ENCODE measurements around the gene MANBA. TPM values are rescaled to one million over a fixed set of nuclear protein-coding genes. Genes with fewer than 3 reads are reported as not detected.

Gene MANBA
- total RNA-seq, 1 donor from 2014 or later = 38.3 TPM

DNA sequence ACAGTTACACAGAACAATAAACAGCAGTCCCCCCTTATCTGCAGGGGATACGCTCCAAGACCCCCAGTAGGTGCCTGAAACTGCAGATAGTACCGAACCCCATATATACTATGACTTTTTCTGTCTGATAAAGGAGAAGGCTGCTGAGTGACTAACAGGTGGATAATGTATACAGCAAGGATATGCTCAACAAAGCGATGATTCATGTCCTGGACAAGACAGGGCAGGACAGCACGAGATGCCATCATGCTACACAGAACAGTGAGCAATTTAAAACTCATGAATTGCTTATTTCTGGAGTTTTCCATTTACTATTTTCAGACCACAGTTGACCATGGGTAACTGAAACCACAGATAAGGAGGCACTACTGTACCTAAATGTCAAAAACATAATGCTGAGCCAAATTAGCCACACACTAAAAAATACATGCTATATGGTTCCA lies 76.1 kb downstream of the MANBA start:
- no peaks in the 10 kb centered on the region for H3K27me3 Mint-ChIP-seq (ENCODE audit: low read depth, unreplicated experiment)
- no peak overlapping the region for H3K4me3 ChIP-seq (ENCODE audit: insufficient read depth, low read depth, low read length)
- peak; percentile 29 for DNase-seq (ENCODE audit: low read depth)
- H3K79me2 ChIP-seq (ENCODE audit: insufficient read depth, low read length) = no peaks in the 10 kb centered on the region
- H3K9ac ChIP-seq (ENCODE audit: low read length) = no peak overlapping the region
- H3K27ac Mint-ChIP-seq (ENCODE audit: unreplicated experiment) = no peak overlapping the region
- H3K9me3 ChIP-seq (ENCODE audit: insufficient read depth, low read depth, low read length) = no peaks in the 10 kb centered on the region
- peaks cover 2% of the 10 kb centered on the region for H3K9me3 Mint-ChIP-seq (ENCODE audit: unreplicated experiment)
- H3K4me2 ChIP-seq (ENCODE audit: low read length) = no peak overlapping the region
- peaks cover 19% of the 10 kb centered on the region for H3K4me1 ChIP-seq (ENCODE audit: insufficient read depth, low read length)
- H2AFZ ChIP-seq (ENCODE audit: low read depth, low read length) = no peak overlapping the region
- H3K36me3 Mint-ChIP-seq (ENCODE audit: low read depth, unreplicated experiment) = no peaks in the 10 kb centered on the region
- no peak for FAIRE-seq
- no peak overlapping the region for H3K27ac ChIP-seq (ENCODE audit: low read depth, low read length)
- TF ChIP-seq, protein P1, sequence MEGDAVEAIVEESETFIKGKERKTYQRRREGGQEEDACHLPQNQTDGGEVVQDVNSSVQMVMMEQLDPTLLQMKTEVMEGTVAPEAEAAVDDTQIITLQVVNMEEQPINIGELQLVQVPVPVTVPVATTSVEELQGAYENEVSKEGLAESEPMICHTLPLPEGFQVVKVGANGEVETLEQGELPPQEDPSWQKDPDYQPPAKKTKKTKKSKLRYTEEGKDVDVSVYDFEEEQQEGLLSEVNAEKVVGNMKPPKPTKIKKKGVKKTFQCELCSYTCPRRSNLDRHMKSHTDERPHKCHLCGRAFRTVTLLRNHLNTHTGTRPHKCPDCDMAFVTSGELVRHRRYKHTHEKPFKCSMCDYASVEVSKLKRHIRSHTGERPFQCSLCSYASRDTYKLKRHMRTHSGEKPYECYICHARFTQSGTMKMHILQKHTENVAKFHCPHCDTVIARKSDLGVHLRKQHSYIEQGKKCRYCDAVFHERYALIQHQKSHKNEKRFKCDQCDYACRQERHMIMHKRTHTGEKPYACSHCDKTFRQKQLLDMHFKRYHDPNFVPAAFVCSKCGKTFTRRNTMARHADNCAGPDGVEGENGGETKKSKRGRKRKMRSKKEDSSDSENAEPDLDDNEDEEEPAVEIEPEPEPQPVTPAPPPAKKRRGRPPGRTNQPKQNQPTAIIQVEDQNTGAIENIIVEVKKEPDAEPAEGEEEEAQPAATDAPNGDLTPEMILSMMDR (IDR thresholded peaks at IDR 0.05; ENCODE audit: insufficient read depth, low read depth, low read length) = no peak
- no peak for TF ChIP-seq EZH2 (IDR thresholded peaks at IDR 0.05; ENCODE audit: insufficient read depth, low read length)
- H3K27me3 ChIP-seq (ENCODE audit: insufficient read depth, low read length) = no peaks in the 10 kb centered on the region
- H3K36me3 ChIP-seq (ENCODE audit: insufficient read depth, low read length) = no peaks in the 10 kb centered on the region
- H3K4me1 Mint-ChIP-seq (ENCODE audit: low read depth, unreplicated experiment) = peaks cover 17% of the 10 kb centered on the region
- no peaks in the 10 kb centered on the region for H4K20me1 ChIP-seq (ENCODE audit: insufficient read depth, low read length)
- no peak overlapping the region for H3K4me3 Mint-ChIP-seq (ENCODE audit: unreplicated experiment)

DNA sequence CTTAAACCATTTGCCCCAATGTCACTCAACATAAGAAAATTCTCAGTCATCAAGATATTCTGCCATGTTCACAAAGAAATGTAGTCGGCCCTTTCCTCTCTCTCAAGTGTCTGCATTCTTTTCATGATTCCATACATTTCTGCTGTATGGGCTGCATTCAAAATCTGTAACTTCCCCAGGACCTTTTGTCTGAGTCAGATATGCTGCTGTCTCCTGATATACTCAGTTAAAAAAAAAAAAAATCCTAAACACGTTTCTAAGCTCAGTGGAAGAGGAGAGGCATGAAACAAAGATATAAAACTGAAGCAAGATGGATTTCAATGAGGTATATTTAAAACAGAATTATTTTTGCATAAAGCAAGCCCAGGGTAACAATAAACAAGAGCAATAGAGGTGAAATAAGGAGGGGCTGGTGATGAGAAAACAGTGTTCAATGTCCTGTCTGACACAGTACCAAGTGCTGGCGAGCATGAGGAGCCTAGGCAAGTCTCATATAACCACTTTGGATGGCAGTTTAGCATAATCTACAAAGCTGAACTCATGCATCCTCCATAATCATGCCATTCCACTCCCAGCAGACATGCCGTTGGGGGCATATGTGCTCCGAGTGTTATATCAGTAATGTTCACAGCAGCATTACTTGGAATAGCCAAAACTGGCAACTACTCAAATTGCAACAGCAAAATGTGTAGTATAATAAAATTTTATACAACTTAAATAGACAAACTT lies 76.7 kb downstream of the MANBA start:
- peaks cover 21% of the 10 kb centered on the region for H3K4me1 Mint-ChIP-seq (ENCODE audit: low read depth, unreplicated experiment)
- TF ChIP-seq EZH2 (IDR thresholded peaks at IDR 0.05; ENCODE audit: insufficient read depth, low read length) = no peak
- TF ChIP-seq, protein P1 (IDR thresholded peaks at IDR 0.05; ENCODE audit: insufficient read depth, low read depth, low read length) = no peak
- H3K36me3 Mint-ChIP-seq (ENCODE audit: low read depth, unreplicated experiment) = no peaks in the 10 kb centered on the region
- no peak overlapping the region for H3K4me3 Mint-ChIP-seq (ENCODE audit: unreplicated experiment)
- H3K9me3 Mint-ChIP-seq (ENCODE audit: unreplicated experiment) = peaks cover 2% of the 10 kb centered on the region
- H3K4me2 ChIP-seq (ENCODE audit: low read length) = no peak overlapping the region
- H3K4me1 ChIP-seq (ENCODE audit: insufficient read depth, low read length) = peaks cover 19% of the 10 kb centered on the region
- H3K27ac ChIP-seq (ENCODE audit: low read depth, low read length) = no peak overlapping the region
- DNase-seq (ENCODE audit: low read depth) (no peak), FAIRE-seq (no peak)
- no peak overlapping the region for H3K27ac Mint-ChIP-seq (ENCODE audit: unreplicated experiment)
- H3K27me3 Mint-ChIP-seq (ENCODE audit: low read depth, unreplicated experiment) = no peaks in the 10 kb centered on the region
- no peaks in the 10 kb centered on the region for H4K20me1 ChIP-seq (ENCODE audit: insufficient read depth, low read length)
- H3K79me2 ChIP-seq (ENCODE audit: insufficient read depth, low read length) = no peaks in the 10 kb centered on the region
- no peaks in the 10 kb centered on the region for H3K27me3 ChIP-seq (ENCODE audit: insufficient read depth, low read length)
- H3K9me3 ChIP-seq (ENCODE audit: insufficient read depth, low read depth, low read length) = no peaks in the 10 kb centered on the region
- H3K9ac ChIP-seq (ENCODE audit: low read length) = no peak overlapping the region
- H2AFZ ChIP-seq (ENCODE audit: low read depth, low read length) = no peak overlapping the region
- no peaks in the 10 kb centered on the region for H3K36me3 ChIP-seq (ENCODE audit: insufficient read depth, low read length)
- no peak overlapping the region for H3K4me3 ChIP-seq (ENCODE audit: insufficient read depth, low read depth, low read length)

DNA sequence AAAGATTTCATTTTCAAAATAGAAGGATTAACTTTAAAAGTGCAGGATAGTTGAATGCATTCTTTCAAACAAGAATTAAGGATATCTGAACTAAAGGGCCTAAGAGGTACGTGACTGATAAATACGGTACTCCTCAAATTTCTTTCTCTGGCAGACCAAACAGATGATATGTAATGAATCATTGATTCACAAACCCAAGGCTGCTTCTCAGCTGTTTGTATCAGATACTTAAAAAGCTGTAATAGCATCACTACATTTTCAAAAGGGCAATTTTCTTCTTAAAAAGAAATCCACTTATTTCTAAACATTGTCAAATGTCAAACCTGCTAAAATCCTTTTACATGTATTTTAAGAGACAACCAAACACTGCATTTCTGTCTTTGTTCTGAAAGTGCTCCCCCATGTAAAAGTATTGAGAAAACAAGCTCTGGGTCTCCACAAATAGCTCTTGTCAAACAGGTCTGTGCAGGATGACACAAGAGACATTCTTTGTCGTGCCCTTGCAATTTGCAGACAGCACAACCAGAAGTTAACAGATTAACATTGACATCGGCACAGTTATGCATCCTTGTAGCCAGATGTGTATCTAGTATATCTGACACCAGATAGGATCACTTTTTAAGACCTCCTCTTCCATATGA lies 82.0 kb downstream of the MANBA start:
- Histone ChIP-seq H3K79me2 (ENCODE audit: insufficient read depth, low read length) (no peaks in the 10 kb centered on the region), H3K9me3 (ENCODE audit: insufficient read depth, low read depth, low read length) (no peaks in the 10 kb centered on the region), H3K27me3 (ENCODE audit: insufficient read depth, low read length) (no peaks in the 10 kb centered on the region), H4K20me1 (ENCODE audit: insufficient read depth, low read length) (no peaks in the 10 kb centered on the region), H3K27ac (ENCODE audit: low read depth, low read length) (no peak overlapping the region), H3K4me2 (ENCODE audit: low read length) (no peak overlapping the region), H3K9ac (ENCODE audit: low read length) (no peak overlapping the region), H2AFZ (ENCODE audit: low read depth, low read length) (no peak overlapping the region), H3K4me3 (ENCODE audit: insufficient read depth, low read depth, low read length) (no peak overlapping the region), H3K36me3 (ENCODE audit: insufficient read depth, low read length) (no peaks in the 10 kb centered on the region), H3K4me1 (ENCODE audit: insufficient read depth, low read length) (no peaks in the 10 kb centered on the region)
- TF ChIP-seq EZH2 (IDR thresholded peaks at IDR 0.05; ENCODE audit: insufficient read depth, low read length) = no peak
- TF ChIP-seq, protein P1 (IDR thresholded peaks at IDR 0.05; ENCODE audit: insufficient read depth, low read depth, low read length) = no peak
- peaks cover 49% of the 10 kb centered on the region for H3K4me1 Mint-ChIP-seq (ENCODE audit: low read depth, unreplicated experiment)
- no peaks in the 10 kb centered on the region for H3K36me3 Mint-ChIP-seq (ENCODE audit: low read depth, unreplicated experiment)
- H3K27me3 Mint-ChIP-seq (ENCODE audit: low read depth, unreplicated experiment) = no peaks in the 10 kb centered on the region
- H3K4me3 Mint-ChIP-seq (ENCODE audit: unreplicated experiment) = no peak overlapping the region
- DNase-seq (ENCODE audit: low read depth) = no peak
- peaks cover 2% of the 10 kb centered on the region for H3K9me3 Mint-ChIP-seq (ENCODE audit: unreplicated experiment)
- peak; percentile 17 for FAIRE-seq
- peak overlapping the region; percentile 38 for H3K27ac Mint-ChIP-seq (ENCODE audit: unreplicated experiment)

Measured in astrocyte (in vitro differentiated cells and primary cell).